Inferior parietal cortex (tissue), 1 donor: ENCODE results near the gene INKA2.

Experiments used
- DNase-seq: peaks from one replicate; pipeline ENCODE4 v3.0.0-alpha.2; 2016; ENCODE audit errors: extremely low spot score

INKA2 gene

DNA sequence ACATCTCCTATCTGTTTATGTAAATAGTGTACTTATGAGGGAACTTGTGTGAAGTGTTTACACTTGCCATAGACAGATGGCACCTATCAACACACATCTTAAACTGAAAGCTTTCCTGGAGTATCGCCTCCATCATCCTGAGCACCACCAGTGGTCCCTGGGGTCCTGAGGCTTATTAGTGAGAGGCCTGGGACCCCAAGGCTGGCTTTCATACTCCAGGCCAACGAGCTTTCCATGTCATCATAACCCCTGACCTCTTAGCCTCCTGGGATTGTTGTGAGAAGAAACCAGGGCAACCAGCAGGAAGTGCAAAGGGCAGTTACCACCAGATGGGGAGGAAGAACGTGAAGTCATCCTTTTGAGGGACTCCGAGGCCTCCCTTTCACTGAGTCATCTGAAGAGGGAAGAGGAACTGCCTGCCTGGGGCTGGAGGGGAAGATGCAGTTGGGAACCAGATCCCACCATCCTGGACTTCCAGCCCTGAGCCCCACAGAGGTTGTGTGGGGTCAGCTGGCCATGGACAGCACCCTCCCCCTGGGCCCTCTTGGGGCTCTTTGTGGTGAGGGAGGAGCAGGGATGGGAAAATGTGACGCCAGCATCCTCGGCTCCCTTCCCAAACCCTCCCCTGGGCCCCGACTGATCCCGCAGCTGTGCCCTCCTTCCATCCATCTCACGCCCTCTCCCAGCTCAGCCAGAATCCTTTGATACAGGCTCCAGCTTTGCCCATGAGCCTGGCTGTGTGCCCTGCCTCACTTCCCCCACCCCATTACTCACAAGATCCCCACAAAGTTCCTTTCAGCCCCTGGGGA is 5.8 kb downstream of the INKA2 start:
- no peak for DNase-seq

DNA sequence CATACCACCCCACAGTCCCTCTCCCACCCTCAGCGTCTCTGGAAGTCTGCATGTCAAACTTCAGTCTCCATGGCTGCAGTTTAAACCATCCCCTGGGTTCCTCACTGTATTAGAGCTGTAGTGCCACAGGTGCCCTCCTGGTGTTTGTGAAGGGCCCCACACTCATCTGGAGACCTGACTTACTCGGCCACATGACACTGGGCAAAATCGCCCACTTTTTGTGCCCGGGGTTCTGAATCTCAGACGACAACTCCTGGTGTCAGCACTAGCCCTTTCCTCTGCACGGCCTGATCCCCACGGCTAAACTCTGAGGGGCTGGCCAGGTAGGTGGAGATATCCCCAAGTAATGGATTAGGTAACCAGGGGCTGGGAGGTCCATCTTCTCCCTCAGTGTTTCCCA is 6.5 kb downstream of the INKA2 start:
- no peak for DNase-seq

DNA sequence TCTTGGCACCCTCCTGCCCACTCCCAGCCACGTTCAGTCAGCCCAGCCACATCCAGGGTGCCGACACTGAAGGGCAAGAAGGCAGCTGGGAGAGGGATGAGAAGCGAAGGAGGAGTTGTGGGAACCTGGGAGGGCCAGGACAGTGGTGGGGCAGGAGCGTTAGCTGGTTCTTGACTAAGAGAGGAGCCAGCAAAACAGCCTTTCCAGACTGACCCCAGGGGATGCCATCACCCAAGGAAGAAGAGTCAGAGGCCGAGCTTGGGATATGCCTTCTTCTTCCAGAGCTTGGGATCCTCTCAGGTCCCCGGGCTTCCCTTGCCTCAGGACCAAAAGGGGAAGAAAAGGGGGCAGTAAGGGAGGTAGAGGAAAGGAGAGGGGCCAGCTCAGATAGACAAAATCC is 7.2 kb downstream of the INKA2 start:
- DNase-seq, result no peak

- no peak for DNase-seq
These were observed 8.5 kb downstream of the INKA2 start for GRCh38 chr1:111730706-111731105.

DNA sequence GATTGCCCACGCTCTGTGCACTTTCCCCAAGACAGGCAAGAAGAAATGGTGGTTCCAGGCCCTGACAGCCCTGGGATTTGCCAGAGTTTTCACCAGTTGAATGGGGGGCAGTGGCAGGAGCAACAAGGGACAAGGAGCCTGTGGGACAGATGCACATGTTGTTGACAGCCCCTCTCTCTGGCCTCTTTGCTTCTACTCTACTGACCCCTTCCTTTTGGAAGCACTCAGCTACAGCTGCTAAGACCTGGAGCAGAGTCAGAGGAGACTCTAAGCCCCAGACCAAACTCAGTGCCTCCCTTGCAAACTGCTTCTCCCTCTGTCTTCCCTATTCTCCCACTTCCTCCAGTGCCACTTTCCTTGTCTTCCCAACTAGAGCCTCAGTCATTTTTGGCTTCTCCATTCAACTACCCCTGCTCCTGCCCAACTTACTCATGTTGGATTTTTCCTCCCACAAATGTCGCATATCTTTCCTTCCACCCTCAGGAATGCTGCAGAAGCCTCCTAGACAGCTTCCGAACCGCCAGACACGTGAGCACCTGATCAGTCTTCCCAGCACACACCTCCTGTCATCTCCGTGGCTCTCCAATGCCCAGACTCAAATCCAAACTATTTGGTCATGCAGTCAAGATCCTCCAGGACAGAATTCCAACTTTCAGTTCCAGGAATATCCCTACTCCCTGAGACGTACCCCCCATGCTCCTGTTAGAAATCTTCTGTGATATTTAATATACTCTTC is 9.1 kb downstream of the INKA2 start:
- no peak for DNase-seq

GRCh38 chr1:111729271-111729921 is 9.8 kb downstream of the INKA2 start:
- DNase-seq, result no peak

GRCh38 chr1:111727056-111727455 is 12.1 kb downstream of the INKA2 start:
- no peak for DNase-seq

- DNase-seq, result no peak
These were observed 14.0 kb downstream of the INKA2 start for GRCh38 chr1:111725192-111725591.

GRCh38 chr1:111723871-111724270 is 15.3 kb downstream of the INKA2 start:
- no peak for DNase-seq

DNA sequence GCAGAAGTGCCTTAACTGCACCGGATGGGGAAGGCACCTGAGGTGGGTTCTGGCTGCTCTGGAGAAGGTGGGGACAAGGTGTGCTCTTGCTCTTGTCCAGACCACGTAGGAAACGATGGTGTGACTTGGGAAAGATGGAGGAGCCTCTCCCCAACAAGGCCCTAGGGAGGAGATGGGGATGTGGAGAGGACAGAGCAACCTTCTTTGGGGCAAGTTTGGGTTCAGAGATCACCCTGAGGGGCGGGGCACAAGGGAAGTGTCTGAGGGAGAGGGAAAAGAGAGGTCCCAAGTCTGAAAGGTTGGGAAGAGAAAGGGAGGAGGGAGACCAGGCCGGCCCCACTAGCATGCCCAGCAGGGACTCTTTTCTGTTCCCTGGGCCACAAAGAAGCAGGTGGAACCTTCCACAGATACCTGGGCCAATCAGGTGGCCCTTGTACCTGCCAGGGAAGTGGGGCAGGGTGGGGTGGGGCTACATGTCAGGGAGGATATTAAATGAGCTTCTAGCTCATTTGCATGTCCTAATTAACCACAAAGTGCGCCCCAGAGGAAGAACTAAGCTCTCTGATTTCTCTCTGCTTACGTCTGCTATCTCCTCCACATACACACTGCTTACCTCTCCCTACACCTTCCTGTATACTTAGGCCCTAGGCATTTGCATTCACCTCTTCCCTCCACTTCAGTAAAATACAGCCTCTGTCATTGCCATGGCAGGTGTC is 15.9 kb downstream of the INKA2 start:
- DNase-seq, result no peak

DNA sequence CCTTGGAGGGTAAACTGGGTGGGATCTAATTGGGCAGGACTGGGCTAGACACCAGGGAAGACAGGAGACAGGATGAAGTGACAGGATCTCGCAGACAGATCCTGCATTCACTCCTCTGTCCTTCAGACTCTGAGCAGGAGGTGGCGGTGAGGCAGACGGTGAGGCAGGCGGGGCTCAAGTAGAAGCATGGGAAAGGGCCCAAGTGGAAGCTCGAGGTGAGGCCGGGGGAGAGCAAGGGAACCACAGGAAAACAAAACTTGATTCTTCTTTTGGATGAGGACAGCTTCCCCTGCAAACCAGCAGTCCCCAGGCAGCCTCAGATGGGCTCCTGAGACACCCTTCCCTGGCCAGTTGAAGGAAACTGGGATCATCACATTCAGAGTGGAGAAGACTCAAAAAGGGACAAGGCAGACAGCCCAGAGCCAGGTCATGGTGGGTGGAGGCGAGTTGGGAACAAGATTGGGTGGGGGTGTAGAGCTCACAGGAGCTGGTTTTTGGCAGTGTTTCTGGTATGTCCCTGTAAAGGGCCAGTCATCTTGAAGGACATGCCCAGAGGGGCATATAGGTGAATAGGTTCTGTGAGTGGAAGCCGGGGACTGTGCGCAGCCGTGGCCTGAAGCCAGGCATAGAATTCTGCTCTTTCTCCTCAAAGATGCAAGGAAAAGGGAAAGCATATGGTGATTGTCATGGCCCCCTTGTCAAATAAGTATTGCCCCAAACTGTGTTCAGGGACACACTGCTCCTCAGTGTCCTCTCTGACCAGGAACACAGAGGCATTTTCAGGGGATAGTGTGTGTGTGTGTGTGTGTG is 18.0 kb downstream of the INKA2 start:
- DNase-seq, result no peak

DNA sequence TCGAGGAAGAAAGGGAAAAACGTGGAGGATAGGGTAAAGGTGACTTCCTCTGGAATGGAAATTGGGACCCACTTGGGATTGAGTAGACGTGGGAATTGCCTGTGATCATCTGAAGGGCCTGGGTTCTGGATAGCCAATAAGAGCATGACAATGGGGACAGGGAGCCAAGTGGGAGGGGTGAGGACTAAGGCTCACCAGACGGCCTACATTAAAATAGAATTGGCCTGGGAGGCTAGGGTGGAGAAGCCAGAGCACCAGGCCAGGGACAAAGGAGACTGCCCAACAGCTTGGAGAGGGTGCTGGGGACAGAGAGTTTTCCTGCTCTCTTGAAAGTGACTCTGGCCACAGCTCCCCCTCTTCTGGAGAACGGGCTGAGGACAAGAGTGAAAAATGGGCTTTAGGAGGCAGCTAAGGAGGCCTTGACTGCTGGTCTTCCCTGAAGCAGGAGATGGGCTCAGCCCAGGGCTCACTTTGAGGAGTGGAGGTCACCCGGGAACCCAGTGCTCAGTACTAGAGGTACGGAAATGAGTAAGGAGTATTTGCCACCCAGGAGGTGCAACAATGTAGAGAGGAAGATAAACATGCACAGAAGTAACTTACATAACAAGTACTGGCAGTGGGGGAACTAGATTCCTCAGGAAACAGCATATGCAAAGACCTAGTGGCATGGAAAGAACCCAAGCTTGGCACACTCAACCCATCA is 18.8 kb downstream of the INKA2 start:
- DNase-seq, result no peak

DNA sequence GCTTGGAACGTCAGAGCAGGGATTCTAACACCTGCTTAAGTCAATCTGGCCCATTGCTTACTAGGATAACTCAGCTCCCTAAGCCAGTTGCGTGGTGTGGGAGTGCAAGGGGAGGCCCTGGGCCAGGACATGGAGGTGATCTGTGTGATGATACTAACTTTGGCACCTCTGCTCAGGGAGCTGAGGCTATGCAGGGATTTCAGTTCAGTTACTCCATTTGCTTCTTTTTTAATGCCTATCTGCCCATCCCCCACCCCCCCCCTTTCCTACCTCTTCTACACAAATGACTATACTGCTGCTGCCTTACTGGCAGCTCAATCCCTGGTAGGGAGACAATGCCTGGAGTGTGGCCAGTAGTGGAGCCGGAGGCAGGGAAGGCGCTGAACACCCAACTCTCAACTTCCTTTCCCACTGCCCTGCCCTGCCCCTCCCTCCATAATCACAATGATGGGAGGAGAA is 19.5 kb downstream of the INKA2 start:
- no peak for DNase-seq

DNA sequence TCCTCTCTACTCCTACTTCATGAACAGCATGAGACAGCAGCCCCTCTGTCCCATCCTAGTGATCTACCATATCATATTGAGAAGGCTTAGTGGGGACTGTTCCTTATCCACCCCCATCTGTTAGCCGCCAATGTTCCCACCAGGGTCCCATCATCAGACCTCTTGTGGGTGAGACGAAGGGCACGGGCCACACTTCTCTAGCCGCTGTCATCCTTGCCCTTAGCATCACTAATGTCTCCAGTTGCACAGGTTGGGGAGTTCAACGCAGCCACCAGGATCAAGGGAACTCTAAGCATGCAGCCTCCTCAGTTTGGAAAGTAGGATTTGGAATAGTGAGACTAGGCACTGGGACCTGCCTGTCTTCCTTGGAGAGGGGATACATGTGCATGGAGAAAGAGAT is 20.1 kb downstream of the INKA2 start:
- DNase-seq, result no peak

GRCh38 chr1:111717450-111717849 is 21.7 kb downstream of the INKA2 start:
- DNase-seq, result no peak

DNA sequence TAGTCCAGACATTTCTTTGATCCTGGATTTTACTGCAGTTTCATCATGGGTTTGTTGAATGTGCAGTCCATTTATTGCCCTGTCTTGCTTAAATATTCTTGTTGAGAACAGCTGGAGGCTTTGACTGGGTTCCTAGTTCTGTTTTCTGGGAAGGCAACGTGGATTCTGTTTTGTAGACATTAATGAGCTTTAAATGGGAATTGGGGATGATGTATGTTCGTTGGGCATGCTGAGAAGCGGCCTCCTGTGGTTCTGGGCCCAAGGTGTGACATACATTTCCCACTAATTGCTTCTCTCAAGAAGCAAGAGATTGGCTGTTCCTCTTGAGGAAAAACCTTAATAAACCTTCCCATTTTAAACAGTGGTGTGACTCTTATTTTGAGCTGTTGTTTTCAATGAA is 22.9 kb downstream of the INKA2 start:
- no peak for DNase-seq

DNA sequence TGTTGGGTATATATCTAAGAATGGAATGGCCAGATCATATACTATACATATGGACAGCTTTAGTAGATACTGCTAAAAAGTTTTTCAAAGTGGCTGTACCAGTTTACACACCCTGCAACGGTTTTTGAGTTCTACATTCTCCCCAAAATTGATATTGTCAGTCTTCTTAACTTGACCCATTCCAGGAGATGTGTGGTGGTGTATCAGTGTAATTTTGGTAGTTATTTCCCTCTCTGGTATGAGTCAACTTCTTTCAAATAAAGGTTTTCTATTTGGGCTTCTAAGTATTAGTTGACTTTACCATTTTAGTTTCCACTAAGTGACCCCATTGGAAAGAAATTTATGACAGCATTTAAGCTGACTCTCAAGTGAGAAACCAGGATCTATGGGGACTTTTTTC is 29.2 kb downstream of the INKA2 start:
- DNase-seq, result no peak

DNA sequence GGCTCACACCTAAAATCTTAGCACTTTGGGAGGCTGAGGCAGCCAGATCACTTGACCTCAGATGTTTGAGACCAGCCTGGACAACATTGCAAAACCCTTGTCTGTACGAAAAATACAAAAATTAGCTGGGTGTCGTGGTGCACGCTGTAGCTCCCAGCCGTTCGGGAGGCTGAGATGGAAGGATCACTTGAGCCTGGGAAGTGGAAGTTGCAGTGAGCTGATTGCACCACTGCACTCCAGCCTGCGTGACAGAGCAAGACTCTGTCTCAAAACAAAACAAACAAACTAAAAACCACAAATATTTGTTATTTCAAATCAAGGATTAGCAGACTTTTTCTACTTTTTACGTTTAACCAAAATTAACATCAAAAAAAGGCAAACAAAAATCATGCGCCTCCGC is 31.3 kb downstream of the INKA2 start:
- no peak for DNase-seq

- no peak for DNase-seq
These were observed 32.3 kb downstream of the INKA2 start for GRCh38 chr1:111706921-111707320.

DNA sequence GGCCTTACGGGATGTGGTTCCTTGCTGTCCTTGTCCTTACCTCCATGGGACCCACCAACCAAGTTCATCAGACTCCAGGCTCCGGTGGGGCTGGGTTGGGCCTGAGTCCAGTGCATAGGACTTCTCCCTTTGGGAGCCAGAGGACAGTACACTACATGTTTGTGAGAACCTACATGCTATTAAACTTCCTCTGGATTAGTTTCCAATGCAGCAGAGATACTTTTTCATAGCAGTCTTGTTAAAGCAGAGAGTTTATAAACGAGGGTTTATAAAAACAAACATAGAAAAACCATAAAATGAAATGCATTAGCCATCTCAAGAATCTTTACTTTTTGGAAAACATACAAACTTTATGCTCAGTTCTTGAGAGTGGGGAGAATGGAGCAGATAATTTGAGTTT is 33.4 kb downstream of the INKA2 start:
- no peak for DNase-seq

DNA sequence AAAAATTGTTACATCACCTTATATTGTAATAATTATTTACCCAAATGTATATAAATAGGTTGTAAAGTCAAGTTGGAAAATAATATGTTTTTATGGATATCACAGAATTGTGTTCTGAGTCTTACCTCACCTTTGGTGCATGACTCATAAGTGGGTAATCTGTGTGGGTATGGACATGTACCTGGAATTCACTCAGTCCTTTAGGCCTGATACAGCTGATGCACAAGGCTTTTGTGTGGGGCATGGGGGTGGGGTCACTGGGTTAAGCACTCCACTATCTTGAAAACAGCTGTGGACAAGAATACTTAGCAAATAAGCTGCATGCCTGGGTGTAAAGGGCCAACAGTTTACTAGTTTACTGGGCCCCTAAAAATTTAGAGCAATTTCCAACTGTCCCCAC is 34.4 kb downstream of the INKA2 start:
- DNase-seq, result no peak
